GM12878 (cell line): ENCODE results near the gene SYNGR1. TPM values are rescaled to one million over a fixed set of nuclear protein-coding genes. Genes with fewer than 3 reads are reported as not detected.

Experiments
- ATAC-seq: fragments of 200-7000 bp; cut with Tn5 transposase; 3 replicates; pipeline ENCODE4 v1.9.1; 2020; ENCODE audit warnings: mild to moderate bottlenecking, moderate library complexity
- BruUV-seq: library from RNA; stranded (reverse); fragments of 400-500 nt; replicated peaks from 2 replicates; lab custom pipeline; 2021; lab: Mats Ljungman, UMichigan
- CTCF ChIA-PET: fragments of 300-600 bp; sonication (Branson Sonifier 250); formaldehyde crosslinking; extraction: SDS; loops from one replicate; lab custom pipeline; 2021; ENCODE audit warnings: inconsistent platforms; lab: Yijun Ruan, JAX
- POLR2A ChIA-PET: fragments of 350-600 bp; formaldehyde crosslinking; extraction: SDS; loops from one replicate; lab custom pipeline; 2021; ENCODE audit warnings: inconsistent platforms; lab: Charles Lee
- RAD21 ChIA-PET: fragments of 300-600 bp; sonication (Branson Sonifier 250); formaldehyde crosslinking; loops from one replicate; lab custom pipeline; 2023; ENCODE audit warnings: antibody characterized with exemption; ENCODE audit not compliant: unreplicated experiment; lab: Charles Lee
- SMC1A ChIA-PET: fragments of 300-600 bp; sonication (Branson Sonifier 250); formaldehyde crosslinking; loops from one replicate; lab custom pipeline; 2023; ENCODE audit not compliant: unreplicated experiment, uncharacterized antibody; lab: Charles Lee
- DNase-seq: peaks from one replicate; pipeline ENCODE4 v3.0.0-alpha.2; 2011; ENCODE audit warnings: low read depth, low spot score
- FAIRE-seq: peaks from 3 replicates; lab custom pipeline; 2011; peaks lifted over from hg19 to GRCh38; lab: Jason Lieb, UNC
- H2AFZ ChIP-seq: 2 replicates; pipeline ENCODE4 v1.6.0; 2011; ENCODE audit warnings: low read depth, low read length, control low read depth; ENCODE audit not compliant: control insufficient read depth
- H3K27ac ChIP-seq: 2 replicates; pipeline ENCODE4 v1.5.1; 2011; ENCODE audit warnings: control low read depth; ENCODE audit not compliant: control insufficient read depth, insufficient read depth
- H3K27me3 ChIP-seq, 2 experiments: replicated peaks in 1 of 2; 2 replicates each; pipeline versions ENCODE4 v1.6.0 to v1.6.1; 2011; ENCODE audit warnings: low read length in 1 of 2; ENCODE audit not compliant: control insufficient read depth in 2 of 2, insufficient read depth in 2 of 2
- H3K36me3 ChIP-seq, 2 experiments: 2 replicates each; pipeline ENCODE4 v1.5.1; 2011; ENCODE audit warnings: low read length in 1 of 2; ENCODE audit not compliant: control insufficient read depth in 2 of 2, insufficient read depth in 2 of 2
- H3K4me1 ChIP-seq: 2 replicates; pipeline ENCODE4 v1.6.1; 2011; ENCODE audit warnings: mild to moderate bottlenecking, low read length, moderate library complexity, mixed read lengths; ENCODE audit not compliant: control insufficient read depth, insufficient read depth
- H3K4me2 ChIP-seq: 2 replicates; pipeline ENCODE4 v1.6.0; 2011; ENCODE audit warnings: control low read depth; ENCODE audit not compliant: control insufficient read depth, insufficient read depth
- H3K4me3 ChIP-seq: fragments of 200-600 bp; sonication (generic); 2 replicates; pipeline ENCODE4 v1.5.1; 2016
- H3K79me2 ChIP-seq: 2 replicates; pipeline ENCODE4 v1.6.0; 2011; ENCODE audit warnings: low read length; ENCODE audit not compliant: control insufficient read depth, insufficient read depth
- H3K9ac ChIP-seq: 2 replicates; pipeline ENCODE4 v1.8.0; 2011; ENCODE audit warnings: low read length, control low read depth, mixed read lengths; ENCODE audit not compliant: control insufficient read depth, insufficient read depth
- H3K9me3 ChIP-seq: replicated peaks from 3 replicates; pipeline ENCODE4 v1.5.1; 2011; ENCODE audit warnings: mild to moderate bottlenecking, low read length; ENCODE audit not compliant: control insufficient read depth, insufficient read depth
- H4K20me1 ChIP-seq: 2 replicates; pipeline ENCODE4 v1.6.0; 2011; ENCODE audit not compliant: control insufficient read depth, insufficient read depth
- IKZF1 ChIP-seq: fragments of 450-650 bp; conservative IDR thresholded peaks from 2 replicates; pipeline ENCODE4 v1.6.1; 2017; ENCODE audit warnings: antibody characterized with exemption, mild to moderate bottlenecking
- LARP7 ChIP-seq: fragments of 450-650 bp; IDR thresholded peaks from 2 replicates; pipeline ENCODE4 v1.6.1; 2017; ENCODE audit warnings: mild to moderate bottlenecking
- MEF2A ChIP-seq: IDR thresholded peaks from 2 replicates; pipeline ENCODE4 v1.6.1; 2011; ENCODE audit warnings: low read depth, mild to moderate bottlenecking, low read length, moderate library complexity; ENCODE audit not compliant: insufficient read depth
- MLLT1 ChIP-seq: fragments of 450-650 bp; IDR thresholded peaks from 2 replicates; pipeline ENCODE4 v1.6.1; 2016; ENCODE audit warnings: mild to moderate bottlenecking
- SMARCA5 ChIP-seq: fragments of 450-650 bp; IDR thresholded peaks from 2 replicates; pipeline ENCODE4 v1.6.1; 2017; ENCODE audit warnings: mild to moderate bottlenecking
- SRF ChIP-seq, 2 experiments: IDR thresholded peaks; 2 replicates each; pipeline ENCODE4 v1.6.1; 2011; ENCODE audit warnings: low read depth in 2 of 2, low read length in 2 of 2, mild to moderate bottlenecking in 1 of 2, moderate library complexity in 1 of 2
- SUZ12 ChIP-seq: fragments of 200-600 bp; sonication (generic); IDR thresholded peaks from one replicate; pipeline ENCODE4 v1.6.1; 2018; ENCODE audit warnings: antibody characterized with exemption, mild to moderate bottlenecking; ENCODE audit not compliant: unreplicated experiment
- WRNIP1 ChIP-seq: IDR thresholded peaks from 2 replicates; pipeline ENCODE4 v1.6.1; 2011; ENCODE audit warnings: low read depth, low read length, improper control_type of control experiment, borderline replicate concordance
- WGBS: methylation state at CpG from one replicate; pipeline ENCODE4 v1.1.6; 2016; ENCODE audit warnings: low lambda C conversion rate; ENCODE audit not compliant: insufficient replicate concordance, insufficient coverage; ENCODE audit errors: missing lambda C conversion rate; 5-methylcytosine and 5-hydroxymethylcytosine counted together
- in situ Hi-C: fragments of 300-500 bp; cut with MboI; formaldehyde crosslinking; loops from 9 replicates; pipeline ENCODE4 v1.14.3; 2018; ENCODE audit warnings: mixed read lengths
- intact Hi-C: fragments of 100-400 bp; cut with micrococcal nuclease; formaldehyde crosslinking; loops from one replicate; pipeline ENCODE4 v1.14.2; 2022; ENCODE audit not compliant: unreplicated experiment
- polyA plus RNA-seq, 11 experiments: library from polyadenylated mRNA; depleted of rRNA in 4 of 11; unstranded in 6 of 11; stranded (reverse) in 5 of 11; fragments of >200 nt; fragmentation: Nextera tagmentation in 4 of 11; fragmentation: Illumina TruSeq in 1 of 11; extraction: Ambion mirVana in 4 of 11; extraction: Trizol in 1 of 11; gene quantifications; 1 replicate in 1 of 11; 2 replicates in 10 of 11; pipeline versions ENCODE4 v1.2.1 to v1.2.3, GENCODE V29; 2011 to 2016; ENCODE audit warnings: inconsistent platforms in 2 of 11, missing spikeins in 2 of 11, low read depth in 1 of 11
- total RNA-seq, 4 experiments: library from RNA; depleted of rRNA in 3 of 4; stranded (reverse); fragments of >200 nt in 3 of 4; fragmentation: Illumina TruSeq in 1 of 4; extraction: Trizol in 1 of 4; gene quantifications; 2 replicates each; pipeline versions ENCODE4 v1.2.1 to v1.2.3, GENCODE V29; 2013 to 2021

The SYNGR1 gene
- total and polyA plus RNA-seq, 10 of the 15 experiments (the other 5 are each of a cell fraction or from before 2014, with no cell fraction given) = 0.87 to 9.2 (median 3.5) TPM

- H3K27me3 ChIP-seq = no peaks in the 10 kb centered on the region; a peak in 1 of 4 replicates
- POLR2A ChIA-PET = no interaction called here
- H3K36me3 ChIP-seq = no peaks in the 10 kb centered on the region
- no TSS peak for BruUV-seq
- H3K9ac ChIP-seq = no peak overlapping the region
- no peak overlapping the region for H3K4me2 ChIP-seq
- TF ChIP-seq LARP7 (no peak), IKZF1 (no peak), SUZ12 (no peak), MEF2A (no peak), SRF (IDR thresholded peaks at IDR 0.05; ENCODE audit: low read depth in 2 of 2, low read length in 2 of 2) (no peak), MLLT1 (no peak), SMARCA5 (no peak), WRNIP1 (no peak)
- H3K27ac ChIP-seq = no peak overlapping the region
- RAD21 ChIA-PET = interaction anchor here (1.0 to 1.1 kb wide), 2 partner anchors 16 to 34 kb away, joined by 3 read pairs; no protein-coding TSS in a partner anchor
- WGBS = 20% methylated on average over 3 of the region's 3 CpGs
- no peak overlapping the region for H2AFZ ChIP-seq
- no peak overlapping the region for H3K4me3 ChIP-seq
- H3K79me2 ChIP-seq = no peaks in the 10 kb centered on the region
- ATAC-seq = no peak
- peaks cover 1% of the 10 kb centered on the region; the same call in 1 of the 3 replicates for H3K9me3 ChIP-seq
- H4K20me1 ChIP-seq = no peaks in the 10 kb centered on the region
- DNase-seq = no peak
- no peaks in the 10 kb centered on the region for H3K4me1 ChIP-seq
- SMC1A ChIA-PET = interaction anchor here (1.2 kb wide), 1 partner anchor 51 kb away, joined by 3 read pairs; no protein-coding TSS in a partner anchor
- intact Hi-C loops = no loop called here
- CTCF ChIA-PET = interaction anchor here (0.6 to 1.5 kb wide), 5 partner anchors 9 to 1506 kb away, joined by 3 to 4 read pairs (median 3); no protein-coding TSS in a partner anchor
- no peak for FAIRE-seq
- in situ Hi-C loops = no loop called here
Measured at GRCh38 chr22:39369586-39369985, 19.8 kb downstream of the SYNGR1 start.
